IMR-90 (cell line): ENCODE measurements around the gene TRIM2. TPM values are rescaled to one million over a fixed set of nuclear protein-coding genes. Genes with fewer than 3 reads are reported as not detected.

Source experiments
- ATAC-seq: fragments of 200-7000 bp; cut with Tn5 transposase; 2 replicates; pipeline ENCODE4 v1.9.1; 2020; ENCODE audit warnings: low read depth, mild to moderate bottlenecking, moderate library complexity
- BruUV-seq: library from RNA; stranded (reverse); fragments of 400-500 nt; replicated peaks from 2 replicates; lab custom pipeline; 2021; lab: Mats Ljungman, UMichigan
- CTCF ChIA-PET: fragments of 300-600 bp; formaldehyde crosslinking; extraction: SDS; loops from one replicate; lab custom pipeline; 2021; ENCODE audit warnings: antibody characterized with exemption; lab: Yijun Ruan, JAX
- POLR2A ChIA-PET: fragments of 300-600 bp; sonication (Branson Sonifier 250); formaldehyde crosslinking; loops from one replicate; lab custom pipeline; 2022; ENCODE audit warnings: antibody characterized with exemption; ENCODE audit not compliant: unreplicated experiment; lab: Charles Lee
- DNase-seq: peaks from one replicate; pipeline ENCODE4 v3.0.0; 2013
- H2AFZ ChIP-seq: replicated peaks from 2 replicates; pipeline ENCODE3; 2013; ENCODE audit warnings: low read length, mild to moderate bottlenecking; ENCODE audit not compliant: poor library complexity
- H2AK5ac ChIP-seq: 2 replicates; pipeline ENCODE4 v1.6.1; 2013; ENCODE audit warnings: low read depth, low read length, inconsistent platforms
- H2AK9ac ChIP-seq: replicated peaks from 2 replicates; pipeline ENCODE3; 2013; ENCODE audit warnings: mild to moderate bottlenecking, low read depth, low read length, moderate library complexity; ENCODE audit not compliant: poor library complexity
- H2BK120ac ChIP-seq: 2 replicates; pipeline ENCODE4 v1.6.1; 2013; ENCODE audit warnings: low read depth, low read length, inconsistent platforms
- H2BK15ac ChIP-seq: 3 replicates; pipeline ENCODE4 v1.6.1; 2013; ENCODE audit warnings: low read depth, low read length, inconsistent platforms
- H2BK20ac ChIP-seq: 2 replicates; pipeline ENCODE4 v1.6.1; 2013; ENCODE audit warnings: low read depth, mild to moderate bottlenecking, inconsistent platforms, low read length, moderate library complexity
- H2BK5ac ChIP-seq: 2 replicates; pipeline ENCODE4 v1.6.1; 2013; ENCODE audit warnings: mild to moderate bottlenecking, low read depth, low read length, inconsistent platforms; ENCODE audit not compliant: poor library complexity, severe bottlenecking
- H3K14ac ChIP-seq: replicated peaks from 2 replicates; pipeline ENCODE4 v1.6.1; 2013; ENCODE audit warnings: low read depth, low read length, inconsistent platforms
- H3K18ac ChIP-seq: 2 replicates; pipeline ENCODE4 v1.6.1; 2013; ENCODE audit warnings: low read depth, low read length, control low read depth
- H3K23ac ChIP-seq: 2 replicates; pipeline ENCODE4 v1.6.1; 2013; ENCODE audit warnings: low read depth, low read length, inconsistent platforms
- H3K27ac ChIP-seq: 2 replicates; pipeline ENCODE4 v1.5.1; 2013; ENCODE audit warnings: mild to moderate bottlenecking, control low read depth, low read length; ENCODE audit not compliant: insufficient read depth
- H3K27me3 ChIP-seq: 2 replicates; pipeline ENCODE4 v1.6.1; 2013; ENCODE audit warnings: low read length; ENCODE audit not compliant: control insufficient read depth, insufficient read depth
- H3K36me3 ChIP-seq: 2 replicates; pipeline ENCODE4 v1.6.1; 2013; ENCODE audit warnings: low read length, mixed read lengths; ENCODE audit not compliant: control insufficient read depth, insufficient read depth
- H3K4ac ChIP-seq: 2 replicates; pipeline ENCODE4 v1.6.1; 2013; ENCODE audit warnings: low read depth, low read length, inconsistent platforms
- H3K4me1 ChIP-seq: 2 replicates; pipeline ENCODE4 v1.6.1; 2013; ENCODE audit warnings: low read length, mixed read lengths; ENCODE audit not compliant: control insufficient read depth, insufficient read depth
- H3K4me2 ChIP-seq: 2 replicates; pipeline ENCODE4 v1.6.1; 2013; ENCODE audit warnings: low read depth, mild to moderate bottlenecking, control low read depth, low read length, moderate library complexity
- H3K4me3 ChIP-seq: 2 replicates; pipeline ENCODE4 v1.5.1; 2013; ENCODE audit warnings: low read depth, mild to moderate bottlenecking, control low read depth, low read length, moderate library complexity; ENCODE audit not compliant: insufficient read depth
- H3K56ac ChIP-seq: 2 replicates; pipeline ENCODE4 v1.6.1; 2013; ENCODE audit warnings: low read length, inconsistent platforms; ENCODE audit not compliant: insufficient read depth; ENCODE audit errors: extremely low read depth
- H3K79me1 ChIP-seq, 2 experiments: 2 replicates each; pipeline ENCODE4 v1.6.1; 2013; ENCODE audit warnings: low read length in 2 of 2, inconsistent platforms in 1 of 2, low read depth in 1 of 2
- H3K9ac ChIP-seq: 2 replicates; pipeline ENCODE4 v1.6.1; 2013; ENCODE audit warnings: low read depth, low read length, control low read depth
- H3K9me1 ChIP-seq: 2 replicates; pipeline ENCODE4 v1.6.1; 2013; ENCODE audit warnings: low read length, inconsistent platforms; ENCODE audit not compliant: insufficient read depth
- H3K9me3 ChIP-seq: 2 replicates; pipeline ENCODE4 v1.6.1; 2013; ENCODE audit warnings: low read length; ENCODE audit not compliant: control insufficient read depth, insufficient read depth
- H4K20me1 ChIP-seq: 2 replicates; pipeline ENCODE4 v1.6.1; 2013; ENCODE audit warnings: low read length, inconsistent platforms; ENCODE audit not compliant: insufficient read depth
- H4K5ac ChIP-seq: 2 replicates; pipeline ENCODE4 v1.6.1; 2013; ENCODE audit warnings: mild to moderate bottlenecking, low read depth, low read length, control low read depth
- H4K8ac ChIP-seq, 2 experiments: 2 replicates each; pipeline ENCODE4 v1.6.1; 2013; ENCODE audit warnings: low read depth in 2 of 2, low read length in 2 of 2, control low read depth in 1 of 2, inconsistent platforms in 1 of 2
- H4K91ac ChIP-seq: 2 replicates; pipeline ENCODE4 v1.6.1; 2013; ENCODE audit warnings: low read depth, low read length, inconsistent platforms; ENCODE audit not compliant: insufficient read depth
- BHLHE40 ChIP-seq: fragments of 150-350 bp; IDR thresholded peaks from 2 replicates; pipeline ENCODE4 v1.6.1; 2016; ENCODE audit warnings: mild to moderate bottlenecking, low read depth, low read length
- CEBPB ChIP-seq: IDR thresholded peaks from 2 replicates; pipeline ENCODE4 v1.6.1; 2012; ENCODE audit warnings: low read depth, low read length, improper control_type of control experiment
- ELK1 ChIP-seq: fragments of 150-350 bp; IDR thresholded peaks from 2 replicates; pipeline ENCODE4 v1.6.1; 2016; ENCODE audit warnings: low read depth, mild to moderate bottlenecking, low read length, moderate library complexity, borderline replicate concordance
- FOS ChIP-seq: fragments of 150-350 bp; IDR thresholded peaks from 2 replicates; pipeline ENCODE4 v1.6.1; 2016; ENCODE audit warnings: low read depth, low read length
- MAFK ChIP-seq: IDR thresholded peaks from 2 replicates; pipeline ENCODE4 v1.6.1; 2012; ENCODE audit warnings: low read depth, low read length, improper control_type of control experiment
- MAZ ChIP-seq: IDR thresholded peaks from 2 replicates; pipeline ENCODE4 v1.6.1; 2012; ENCODE audit warnings: low read depth, mild to moderate bottlenecking, low read length, improper control_type of control experiment, moderate library complexity, borderline replicate concordance
- MXI1 ChIP-seq: IDR thresholded peaks from 2 replicates; pipeline ENCODE4 v1.6.1; 2012; ENCODE audit warnings: low read depth, mild to moderate bottlenecking, low read length, moderate library complexity, borderline replicate concordance
- NFE2L2 ChIP-seq: fragments of 150-350 bp; IDR thresholded peaks from 2 replicates; pipeline ENCODE4 v1.6.1; 2016; ENCODE audit warnings: low read depth, mild to moderate bottlenecking, low read length
- POLR2A ChIP-seq: IDR thresholded peaks from 2 replicates; pipeline ENCODE4 v1.6.1; 2012; ENCODE audit warnings: mild to moderate bottlenecking, low read depth, low read length
- RAD21 ChIP-seq: IDR thresholded peaks from 2 replicates; pipeline ENCODE4 v1.6.1; 2012; ENCODE audit warnings: low read length, improper control_type of control experiment
- RCOR1 ChIP-seq: IDR thresholded peaks from 2 replicates; pipeline ENCODE4 v1.6.1; 2012; ENCODE audit warnings: mild to moderate bottlenecking, low read length, improper control_type of control experiment; ENCODE audit not compliant: insufficient replicate concordance
- RFX5 ChIP-seq: IDR thresholded peaks from 2 replicates; pipeline ENCODE4 v1.8.0; 2012; ENCODE audit warnings: low read depth, mild to moderate bottlenecking, low read length, moderate library complexity
- WGBS, 2 experiments: methylation state at CpG; one replicate each; pipeline versions ENCODE4 v1.1.5 to v1.1.7; 2013; ENCODE audit warnings: missing lambda C conversion rate in 2 of 2; ENCODE audit not compliant: insufficient read length in 1 of 2; ENCODE audit errors: extremely low coverage in 2 of 2; 5-methylcytosine and 5-hydroxymethylcytosine counted together
- dilution Hi-C: fragments of 300-500 bp; cut with HindIII; formaldehyde crosslinking; loops from one replicate; pipeline ENCODE4 v1.14.3; 2018; ENCODE audit warnings: low sequenced_read_pairs; ENCODE audit not compliant: unreplicated experiment
- in situ Hi-C: fragments of 300-500 bp; cut with MboI; formaldehyde crosslinking; loops from 3 replicates; pipeline ENCODE4 v1.14.3; 2019; ENCODE audit warnings: low sequenced_read_pairs, inconsistent platforms, mixed read lengths
- intact Hi-C: fragments of 100-400 bp; cut with micrococcal nuclease; formaldehyde crosslinking; loops from 2 replicates; pipeline ENCODE4 v1.10.0; 2022
- polyA plus RNA-seq, 3 experiments: library from polyadenylated mRNA; depleted of rRNA; stranded (reverse); fragments of >200 nt; gene quantifications; 2 replicates each; pipeline ENCODE4 v1.2.3, GENCODE V29; 2012; ENCODE audit warnings: low replicate concordance in 1 of 3
- total RNA-seq: library from RNA; depleted of rRNA; stranded (reverse); fragments of >200 nt; gene quantifications from 2 replicates; pipeline ENCODE4 v1.2.3, GENCODE V29; 2012
- TF ChIP-seq, protein P1 (sequence below): fragments of 150-350 bp; IDR thresholded peaks from 2 replicates; pipeline ENCODE4 v1.6.1; 2017; ENCODE audit warnings: mild to moderate bottlenecking, antibody characterized with exemption, low read length, low read depth

The TRIM2 gene
- total and polyA plus RNA-seq, 2 of the 4 experiments (the other 2 are of a cell fraction) = 16.0 to 64.2 TPM

- no peak for TF ChIP-seq POLR2A
Measured at GRCh38 chr4:153265306-153266047, 61.2 kb downstream of the TRIM2 start (continued).

DNA sequence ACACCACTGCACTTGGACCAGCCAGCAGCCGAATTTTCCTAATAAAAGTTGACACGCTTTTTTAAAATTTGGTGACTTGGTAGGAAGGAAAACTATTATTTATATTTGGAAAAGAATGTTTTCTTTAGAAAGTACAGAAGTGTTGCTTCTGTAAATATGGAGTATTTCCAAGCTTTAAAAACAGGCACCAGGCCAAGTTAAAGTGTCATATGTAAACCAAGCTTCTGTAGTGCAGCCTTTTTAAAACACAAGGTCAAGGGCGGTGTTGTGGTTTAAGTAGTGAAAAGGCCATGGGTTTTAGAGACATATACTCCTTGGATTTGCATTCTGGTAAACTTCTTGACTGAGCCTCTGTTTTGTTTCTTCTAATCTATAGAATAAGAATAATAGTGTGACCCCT, 62.7 kb downstream of the TRIM2 start:
- Histone ChIP-seq H3K18ac (no peak overlapping the region), H2BK15ac (no peak overlapping the region), H4K8ac (no peak overlapping the region), H3K27me3 (no peaks in the 10 kb centered on the region), H4K5ac (no peak overlapping the region), H4K20me1 (peaks cover 29% of the 10 kb centered on the region; the same call in 1 of the 2 replicates), H3K56ac (no peak overlapping the region), H2AK9ac (no peak overlapping the region), H3K14ac (no peak overlapping the region), H2AFZ (no peak overlapping the region), H3K9me1 (0 out of 2 replicates have a peak, but pooled peaks cover 4% of the 10 kb centered on the region), H3K27ac (no peak overlapping the region), H3K9ac (no peak overlapping the region), H4K91ac (no peak overlapping the region), H3K9me3 (peaks cover 2% of the 10 kb centered on the region), H2BK20ac (no peak overlapping the region), H3K4me2 (no peak overlapping the region; the same call in 1 of the 2 replicates), H3K4me1 (peaks cover 3% of the 10 kb centered on the region; the same call in 1 of the 2 replicates), H3K4me3 (no peak overlapping the region), H3K23ac (no peak overlapping the region), H2BK120ac (no peak overlapping the region), H3K4ac (no peak overlapping the region), H2BK5ac (no peak overlapping the region), H3K36me3 (peaks cover 2% of the 10 kb centered on the region; the same call in 1 of the 2 replicates), H2AK5ac (no peak overlapping the region), H3K79me1 (peaks cover 13 to 31% of the 10 kb centered on the region in 2 experiments; a peak in 3 of 4 replicates)
- ATAC-seq (peak; percentile 82), DNase-seq (peak; percentile 72)
- intact Hi-C loops (no loop called here), in situ Hi-C loops (no loop called here), dilution Hi-C loops (no loop called here)
- ChIA-PET POLR2A (no interaction called here), CTCF (interaction anchor here (0.6 kb wide), 1 partner anchor 82 kb away, joined by 5 read pairs; no protein-coding TSS in a partner anchor)
- WGBS, 2 experiments = 20% methylated on average over 1 of the region's 3 CpGs; no CpG with 5 or more reads in 1 of the 2 experiments
- no TSS peak for BruUV-seq
- TF ChIP-seq CEBPB (no peak), RCOR1 (no peak), RFX5 (no peak), ELK1 (no peak), MAZ (no peak), MXI1 (no peak), MAFK (no peak), POLR2A (no peak), NFE2L2 (no peak), RAD21 (no peak), BHLHE40 (no peak), FOS (no peak)
- TF ChIP-seq, protein P1, sequence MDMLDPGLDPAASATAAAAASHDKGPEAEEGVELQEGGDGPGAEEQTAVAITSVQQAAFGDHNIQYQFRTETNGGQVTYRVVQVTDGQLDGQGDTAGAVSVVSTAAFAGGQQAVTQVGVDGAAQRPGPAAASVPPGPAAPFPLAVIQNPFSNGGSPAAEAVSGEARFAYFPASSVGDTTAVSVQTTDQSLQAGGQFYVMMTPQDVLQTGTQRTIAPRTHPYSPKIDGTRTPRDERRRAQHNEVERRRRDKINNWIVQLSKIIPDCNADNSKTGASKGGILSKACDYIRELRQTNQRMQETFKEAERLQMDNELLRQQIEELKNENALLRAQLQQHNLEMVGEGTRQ = no peak
